Right ventricle myocardium superior (tissue), 1 donor: Measurements from ENCODE around the gene MVK. TPM values are rescaled to one million over a fixed set of nuclear protein-coding genes. Genes with fewer than 3 reads are reported as not detected.

Source experiments
- ATAC-seq: fragments of 200-7000 bp; cut with Tn5 transposase; one replicate; pipeline ENCODE4 v1.9.1; 2020; ENCODE audit warnings: mild to moderate bottlenecking; ENCODE audit not compliant: poor library complexity
- DNase-seq: peaks from one replicate; pipeline ENCODE4 v3.0.0-alpha.2; 2020
- intact Hi-C: fragments of 100-400 bp; cut with DNase I; formaldehyde crosslinking; loops from one replicate; pipeline ENCODE4 v1.11.2; 2022
- total RNA-seq: library from RNA; stranded (reverse); fragmentation: NEBNext Ultra II Directional; extraction: Animal tissue kit (Norgen Biotek cat#: 25700); gene quantifications from one replicate; pipeline ENCODE4 v1.2.1, GENCODE V29; 2021
- donor health status: DM: no; HTN: yes; CAD: no; lungs with severe emphysema.

The MVK gene
- total RNA-seq, 1 donor from 2014 or later, result 9.4 TPM

GRCh38 chr12:109542014-109542413 lies 31.6 kb upstream of the MVK start:
- no peak for ATAC-seq
- intact Hi-C loops, result no loop called here

GRCh38 chr12:109542876-109543275 lies 30.7 kb upstream of the MVK start:
- DNase-seq, result no peak
- intact Hi-C loops, result no loop called here
- no peak for ATAC-seq

More at GRCh38 chr12:109542014-109542413, 31.6 kb upstream of the MVK start:
- DNase-seq, result peak; percentile 4

GRCh38 chr12:109544955-109545531 lies 28.6 kb upstream of the MVK start:
- DNase-seq (no peak), ATAC-seq (peak; percentile 67)
- intact Hi-C loops, result no loop called here

GRCh38 chr12:109545826-109546225 lies 27.8 kb upstream of the MVK start:
- no peak for DNase-seq

GRCh38 chr12:109547286-109547685 lies 26.3 kb upstream of the MVK start:
- intact Hi-C loops, result no loop called here
- ATAC-seq (no peak), DNase-seq (no peak)

More at GRCh38 chr12:109545826-109546225, 27.8 kb upstream of the MVK start:
- intact Hi-C loops, result no loop called here
- no peak for ATAC-seq

- DNase-seq, result no peak
- intact Hi-C loops, result no loop called here
- no peak for ATAC-seq
Observed at GRCh38 chr12:109548258-109548657, 25.3 kb upstream of the MVK start.

- no peak for DNase-seq
- ATAC-seq, result no peak
- intact Hi-C loops, result no loop called here
Observed at GRCh38 chr12:109549613-109550270, 23.9 kb upstream of the MVK start.

GRCh38 chr12:109550281-109550680 lies 23.3 kb upstream of the MVK start:
- ATAC-seq, result no peak
- peak; percentile 22 for DNase-seq
- intact Hi-C loops, result no loop called here

- intact Hi-C loops, result no loop called here
- no peak for ATAC-seq
- DNase-seq, result no peak
Observed at GRCh38 chr12:109551108-109551507, 22.5 kb upstream of the MVK start.

GRCh38 chr12:109552971-109553370 lies 20.6 kb upstream of the MVK start:
- intact Hi-C loops, result no loop called here
- ATAC-seq (no peak), DNase-seq (peak; percentile 4)

- ATAC-seq (no peak), DNase-seq (no peak)
- intact Hi-C loops, result no loop called here
Observed at GRCh38 chr12:109553483-109553882, 20.1 kb upstream of the MVK start.

GRCh38 chr12:109553906-109554500 lies 19.6 kb upstream of the MVK start:
- no peak for ATAC-seq
- no peak for DNase-seq

GRCh38 chr12:109554761-109555160 lies 18.8 kb upstream of the MVK start:
- intact Hi-C loops, result no loop called here
- ATAC-seq, result no peak
- DNase-seq, result no peak

More at GRCh38 chr12:109553906-109554500, 19.6 kb upstream of the MVK start:
- intact Hi-C loops, result no loop called here

GRCh38 chr12:109555431-109556315 lies 17.9 kb upstream of the MVK start:
- DNase-seq, result no peak
- intact Hi-C loops, result no loop called here

GRCh38 chr12:109557200-109557599 lies 16.4 kb upstream of the MVK start:
- intact Hi-C loops, result no loop called here
- ATAC-seq, result no peak
- DNase-seq, result no peak

More at GRCh38 chr12:109555431-109556315, 17.9 kb upstream of the MVK start:
- ATAC-seq, result peak; percentile 28

GRCh38 chr12:109557805-109558204 lies 15.8 kb upstream of the MVK start:
- no peak for ATAC-seq
- intact Hi-C loops, result no loop called here
- DNase-seq, result no peak

- DNase-seq (no peak), ATAC-seq (no peak)
- intact Hi-C loops, result no loop called here
Observed at GRCh38 chr12:109558374-109559199, 15.0 kb upstream of the MVK start.

GRCh38 chr12:109559200-109559505 lies 14.4 kb upstream of the MVK start:
- no peak for DNase-seq
- ATAC-seq, result no peak
- intact Hi-C loops, result no loop called here

- intact Hi-C loops, result no loop called here
- DNase-seq (peak; percentile 22), ATAC-seq (no peak)
Observed at GRCh38 chr12:109559601-109560000, 14.0 kb upstream of the MVK start.
